ENCODE results near the gene GFY. TPM values are rescaled to one million over a fixed set of nuclear protein-coding genes. Genes with fewer than 3 reads are reported as not detected.

Gene GFY
- total RNA-seq, 1 donor = not detected

GRCh38 chr19:49438261-49438660 is 13.1 kb downstream of the GFY start:
- no peak for TF ChIP-seq CTCF (IDR thresholded peaks at IDR 0.05; ENCODE audit: insufficient read depth, low read depth, low read length)
- DNase-seq (ENCODE audit: low read depth) = no peak
- no peak overlapping the region for H3K4me3 ChIP-seq (ENCODE audit: low read depth, low read length)

GRCh38 chr19:49439836-49440235 is 14.6 kb downstream of the GFY start:
- no peak for DNase-seq (ENCODE audit: low read depth)
- no peak for TF ChIP-seq CTCF (IDR thresholded peaks at IDR 0.05; ENCODE audit: insufficient read depth, low read depth, low read length)
- H3K4me3 ChIP-seq (ENCODE audit: low read depth, low read length) = no peak overlapping the region

GRCh38 chr19:49440439-49441209 is 15.4 kb downstream of the GFY start:
- H3K4me3 ChIP-seq (ENCODE audit: low read depth, low read length) = no peak overlapping the region
- no peak for TF ChIP-seq CTCF (IDR thresholded peaks at IDR 0.05; ENCODE audit: insufficient read depth, low read depth, low read length)
- no peak for DNase-seq (ENCODE audit: low read depth)

- DNase-seq (ENCODE audit: low read depth) = no peak
- no peak for TF ChIP-seq CTCF (IDR thresholded peaks at IDR 0.05; ENCODE audit: insufficient read depth, low read depth, low read length)
- peak within 1 kb of the TSS; percentile 76 for H3K4me3 ChIP-seq (ENCODE audit: low read depth, low read length)
Observed at GRCh38 chr19:49441210-49441959, 16.2 kb downstream of the GFY start, which contains the start of gene SLC17A7. TSS of gene SLC17A7 (minus strand) at chr19:49441527. CDS start at chr19:49441379, 148 bp downstream.

GRCh38 chr19:49441960-49442350 is 16.8 kb downstream of the GFY start:
- no peak for TF ChIP-seq CTCF (IDR thresholded peaks at IDR 0.05; ENCODE audit: insufficient read depth, low read depth, low read length)
- H3K4me3 ChIP-seq (ENCODE audit: low read depth, low read length) = no peak overlapping the region
- DNase-seq (ENCODE audit: low read depth) = no peak

GRCh38 chr19:49442354-49442753 is 17.2 kb downstream of the GFY start:
- DNase-seq (ENCODE audit: low read depth) = no peak
- H3K4me3 ChIP-seq (ENCODE audit: low read depth, low read length) = peak overlapping the region; percentile 76
- no peak for TF ChIP-seq CTCF (IDR thresholded peaks at IDR 0.05; ENCODE audit: insufficient read depth, low read depth, low read length)

Measured in fibroblast of villous mesenchyme (primary cell).